Stimulated activated CD8-positive, alpha-beta memory T cell treated with anti-CD3 and anti-CD28 coated beads, Interleukin-2, amount 100 ng/mL, for 48 hours (primary cell): Measurements from ENCODE around the gene DNAJC6.

Source experiments
- DNase-seq, 2 donors: peaks; one replicate each; pipeline ENCODE4 v3.0.0-alpha.2; 2020; ENCODE audit warnings: low read depth in 2 of 2

Gene DNAJC6

GRCh38 chr1:65407877-65408276, 98.5 kb downstream of the DNAJC6 start:
- DNase-seq = no peak

- no peak for DNase-seq
These were observed 100.0 kb downstream of the DNAJC6 start for GRCh38 chr1:65409314-65409713.

DNA sequence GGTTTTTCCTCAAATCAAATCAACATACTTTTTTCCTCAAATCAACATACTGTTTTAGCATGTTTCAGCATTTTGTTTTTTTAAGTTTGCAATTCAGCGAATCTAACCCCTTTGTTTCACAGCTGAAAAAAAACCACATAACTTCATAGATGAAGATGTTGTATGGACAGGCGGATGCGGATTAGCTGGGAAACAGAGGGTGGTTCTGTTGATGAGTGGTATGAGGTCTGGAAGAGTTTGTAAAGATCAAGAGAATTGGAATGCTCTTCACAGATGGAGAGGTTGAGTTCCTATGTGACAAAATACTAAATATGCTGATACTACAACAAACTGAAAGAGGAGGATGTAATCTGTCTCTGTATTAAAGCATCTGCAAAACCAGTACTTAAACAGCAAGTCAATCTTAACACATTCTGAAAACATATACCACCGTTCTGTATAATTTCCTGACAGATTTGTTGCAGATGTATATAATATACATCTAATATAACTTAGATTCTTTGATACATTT, 100.5 kb downstream of the DNAJC6 start:
- no peak for DNase-seq

DNA sequence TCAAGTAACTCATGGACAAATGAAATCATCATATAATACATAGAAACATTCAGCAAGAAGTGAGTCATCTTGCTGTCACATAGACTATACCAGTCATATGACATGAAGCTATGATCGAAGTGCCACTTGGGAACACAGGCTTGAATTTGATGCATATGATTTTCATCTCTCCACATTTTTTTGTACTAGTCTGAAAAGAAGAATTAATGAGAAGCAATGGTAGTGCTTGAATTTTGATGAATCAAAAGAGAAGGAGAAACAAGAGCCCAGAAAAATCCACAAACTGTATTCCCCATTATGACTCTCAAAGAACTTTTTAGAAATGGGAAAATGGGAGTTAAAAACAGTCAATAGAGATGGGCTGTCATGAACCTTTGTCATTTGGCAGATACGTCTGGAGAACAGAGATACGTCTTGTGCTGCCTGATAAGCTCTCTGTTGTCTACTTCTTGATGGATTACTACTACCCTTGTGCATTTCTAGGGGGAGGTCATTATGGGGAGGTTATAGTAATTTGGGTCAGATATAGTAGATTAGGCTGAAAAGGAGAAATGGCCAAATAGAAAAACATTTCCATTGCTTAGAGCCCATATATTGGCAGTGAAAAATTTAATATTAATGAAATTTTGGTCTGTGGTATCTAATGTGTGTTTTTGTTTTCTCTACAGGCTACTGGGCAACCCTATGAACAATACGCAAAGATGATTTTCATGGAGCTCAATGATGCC, 103.1 kb downstream of the DNAJC6 start:
- DNase-seq = no peak

GRCh38 chr1:65412984-65413375, 103.6 kb downstream of the DNAJC6 start:
- DNase-seq = no peak

DNA sequence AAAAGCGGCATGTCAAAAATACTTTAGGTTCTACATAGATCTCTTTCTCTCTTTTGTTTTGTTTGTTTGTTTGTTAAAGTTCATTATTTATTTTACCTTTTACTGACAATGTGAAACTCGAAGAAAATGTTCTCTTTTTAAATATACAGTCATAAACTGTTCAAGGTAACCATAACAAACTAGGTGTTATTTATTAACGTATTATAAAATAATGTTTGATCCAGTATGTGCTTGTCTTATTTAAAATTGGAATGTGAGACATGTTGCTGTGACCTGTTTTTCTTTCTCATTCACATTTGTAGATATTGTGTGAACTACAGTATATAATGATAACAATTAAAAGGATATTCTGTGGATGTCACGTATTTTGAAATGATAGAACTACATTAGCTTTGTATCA, 105.2 kb downstream of the DNAJC6 start:
- DNase-seq = no peak

GRCh38 chr1:65416767-65417166, 107.4 kb downstream of the DNAJC6 start:
- no peak for DNase-seq

- no peak for DNase-seq
These were observed 108.4 kb downstream of the DNAJC6 start for GRCh38 chr1:65417729-65418128.

DNA sequence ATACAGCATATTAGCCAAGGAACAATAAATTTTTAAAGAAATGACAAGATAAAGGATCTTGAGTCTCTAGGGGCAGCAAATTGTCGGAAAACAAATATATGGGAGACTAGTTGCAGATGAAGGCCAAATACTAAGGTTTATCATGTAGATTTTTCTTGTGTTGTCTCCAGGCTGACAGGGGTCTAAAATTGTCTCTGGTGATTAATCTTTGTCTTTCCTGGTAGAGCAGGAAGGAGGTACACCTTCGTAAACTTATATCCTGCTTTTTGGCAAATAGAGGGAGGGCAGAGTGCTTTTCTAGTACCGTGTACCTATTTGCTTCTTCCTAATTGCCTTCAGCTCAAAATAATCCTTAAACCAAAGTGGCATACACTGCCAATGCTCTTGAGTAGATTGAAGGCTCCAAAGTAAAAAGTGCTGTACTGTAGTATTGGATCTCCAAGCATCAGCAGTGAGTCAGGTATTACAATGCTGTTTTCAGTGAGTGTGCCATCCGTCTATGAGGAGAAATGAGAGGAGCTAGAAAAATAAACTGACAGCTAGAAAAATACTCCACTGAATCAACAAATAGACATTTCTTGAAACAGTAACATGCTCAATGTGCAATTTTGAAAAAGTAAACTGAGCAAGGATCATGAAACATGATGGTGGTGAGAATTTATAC, 109.3 kb downstream of the DNAJC6 start:
- no peak for DNase-seq

DNA sequence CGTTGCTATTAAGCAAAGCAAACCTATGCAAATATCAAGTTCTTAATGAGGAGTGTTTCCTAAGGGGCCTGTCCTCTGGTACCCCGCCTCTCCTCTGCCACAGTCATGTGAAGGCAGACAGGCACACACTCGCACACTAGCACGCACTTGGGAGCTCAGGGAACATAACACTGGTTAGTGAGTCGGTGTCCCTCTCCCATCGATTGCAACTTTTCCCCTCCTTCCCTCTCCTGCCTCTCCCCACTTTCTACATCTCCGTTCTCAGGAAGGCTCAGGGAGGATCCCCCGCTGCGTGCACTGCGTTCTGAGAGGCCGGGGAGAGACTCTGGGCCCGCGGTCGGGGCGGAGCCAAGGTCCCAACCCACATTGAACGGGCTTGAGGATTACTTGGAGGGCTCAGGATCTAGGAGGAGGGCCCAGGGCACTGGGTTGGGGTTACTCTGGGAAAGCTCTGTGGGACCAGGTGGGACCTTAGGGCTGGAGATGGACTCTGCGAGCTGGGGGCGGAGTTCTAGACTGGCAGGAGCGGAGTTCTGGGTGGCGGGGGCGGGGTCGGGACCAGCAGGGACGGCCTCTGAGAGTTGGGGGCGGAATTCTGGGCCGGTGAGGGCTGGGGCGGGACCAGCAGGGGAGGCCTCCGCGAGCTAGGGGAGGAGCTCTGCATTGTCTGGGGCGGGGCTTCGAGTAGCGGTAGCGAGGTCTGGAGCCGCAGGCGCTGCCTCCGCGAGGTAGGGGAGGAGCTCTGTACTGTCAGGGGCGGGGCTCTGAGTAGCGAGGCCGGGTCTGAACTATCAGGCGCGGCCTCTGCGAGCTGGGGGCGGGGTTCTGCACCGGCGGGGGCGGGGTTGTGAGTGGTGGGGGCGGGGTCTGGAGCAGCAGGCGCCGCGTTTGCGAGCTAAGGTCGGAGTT, 110.6 kb downstream of the DNAJC6 start:
- DNase-seq = peak; percentile 94 to 98

DNA sequence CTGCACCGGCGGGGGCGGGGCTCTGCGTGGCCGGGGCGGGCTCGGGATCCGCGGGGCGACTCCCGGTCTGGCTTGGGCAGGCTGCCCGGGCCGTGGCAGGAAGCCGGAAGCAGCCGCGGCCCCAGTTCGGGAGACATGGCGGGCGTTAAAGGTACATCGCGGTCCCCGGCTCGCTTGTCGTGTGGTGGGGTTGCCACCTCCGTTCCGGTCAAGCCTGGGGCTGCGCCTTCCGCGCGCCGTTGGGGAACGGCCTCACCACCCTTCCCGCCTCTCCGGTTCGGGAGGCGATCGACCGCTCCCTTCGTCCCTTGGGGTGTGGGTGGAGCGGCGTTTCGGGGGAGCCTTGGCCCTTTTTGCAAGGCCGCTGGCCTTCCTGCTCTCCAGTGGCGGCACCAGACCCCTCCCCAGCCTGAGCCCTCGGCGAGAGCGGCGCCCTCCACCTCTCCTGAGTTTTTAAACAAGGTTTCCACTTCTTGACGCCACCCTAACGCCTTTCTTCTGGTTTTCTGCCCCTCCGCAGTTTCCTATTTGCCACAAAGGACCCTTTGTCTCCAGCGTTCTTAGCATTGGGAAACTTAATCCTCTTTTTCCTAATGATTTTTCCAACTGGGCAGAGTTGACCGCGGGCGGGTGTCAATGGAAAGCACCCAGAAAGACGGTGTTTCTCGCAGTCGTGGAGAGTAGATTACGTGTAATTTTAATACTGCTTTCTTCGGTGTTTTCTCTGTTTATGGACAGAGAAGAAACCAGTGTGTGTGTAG, 111.4 kb downstream of the DNAJC6 start, which contains the start of the genes LEPR and LEPROT:
Gene LEPR, plus strand, starts transcription at position 79 of the 761 bp plus-strand sequence. CDS start 144,898 bp downstream, outside the sequence.
Gene LEPROT, plus strand, starts transcription at position 79 of the 761 bp plus-strand sequence. Its CDS starts 57 bp downstream, at position 136.
- DNase-seq = no peak

- no peak for DNase-seq
These were observed 112.1 kb downstream of the DNAJC6 start for GRCh38 chr1:65421351-65422025.

DNA sequence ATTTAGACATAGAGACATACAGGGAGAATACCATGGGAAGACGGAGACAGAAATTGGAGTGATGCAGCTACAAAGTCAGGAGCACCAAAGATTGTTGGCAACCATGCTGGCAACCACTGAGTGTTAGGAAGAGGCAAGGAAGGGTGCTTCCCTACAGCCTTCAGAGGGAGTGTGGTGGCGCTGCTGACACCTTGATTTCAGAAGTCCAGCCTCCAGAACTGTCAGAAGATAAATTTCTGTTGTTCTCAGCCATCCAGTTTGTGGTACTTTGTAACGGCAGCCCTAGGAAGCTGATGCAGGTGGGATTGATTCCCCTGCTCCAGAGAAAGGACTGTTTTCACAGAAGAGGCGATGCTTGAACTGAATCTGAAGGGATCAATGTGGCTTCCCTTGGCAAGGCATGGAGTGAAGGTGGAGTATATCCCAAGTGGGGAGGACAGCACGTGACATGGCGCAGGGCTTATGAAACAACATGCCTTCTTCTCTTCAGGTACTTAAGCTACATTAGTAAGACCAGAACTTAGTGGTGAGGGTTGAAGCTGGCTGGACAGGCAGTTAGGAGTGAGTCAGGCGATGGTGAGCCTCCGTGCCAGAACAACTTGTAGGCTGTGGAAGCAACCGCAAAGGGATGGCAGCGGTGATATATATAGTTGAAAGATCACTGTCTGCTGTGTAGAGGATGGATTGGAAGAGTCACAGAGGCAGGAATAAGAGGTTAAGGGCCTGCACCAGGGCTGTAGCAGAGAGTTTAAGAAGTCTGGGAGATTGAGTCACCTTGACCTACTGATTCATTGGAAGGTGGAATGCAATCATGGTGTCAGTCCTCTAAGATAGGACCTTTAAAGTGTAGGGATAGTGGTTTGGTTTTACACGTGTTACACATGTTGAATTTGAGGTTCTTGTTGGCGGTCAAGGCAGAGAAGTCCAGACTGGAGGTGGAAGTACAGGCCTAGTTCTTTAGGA, 113.2 kb downstream of the DNAJC6 start:
- DNase-seq = no peak

- DNase-seq = no peak
These were observed 114.7 kb downstream of the DNAJC6 start for GRCh38 chr1:65423884-65424572.

DNA sequence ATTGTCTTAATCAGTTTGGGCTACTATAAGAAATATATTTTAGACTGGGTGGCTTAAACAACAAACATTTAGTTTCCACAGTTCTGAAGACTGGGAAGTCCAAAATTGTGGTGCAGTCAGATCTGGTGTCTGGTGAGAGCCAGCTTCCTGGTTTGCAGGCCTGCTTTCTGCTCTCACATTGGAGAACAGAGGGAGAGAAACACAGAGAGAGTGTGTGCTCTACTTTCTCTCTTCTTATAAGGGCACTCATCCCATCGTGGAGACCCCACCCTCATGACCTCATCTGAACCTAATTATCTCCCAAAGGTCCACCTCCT, 115.2 kb downstream of the DNAJC6 start:
- no peak for DNase-seq

GRCh38 chr1:65425006-65425405, 115.7 kb downstream of the DNAJC6 start:
- DNase-seq = no peak

DNA sequence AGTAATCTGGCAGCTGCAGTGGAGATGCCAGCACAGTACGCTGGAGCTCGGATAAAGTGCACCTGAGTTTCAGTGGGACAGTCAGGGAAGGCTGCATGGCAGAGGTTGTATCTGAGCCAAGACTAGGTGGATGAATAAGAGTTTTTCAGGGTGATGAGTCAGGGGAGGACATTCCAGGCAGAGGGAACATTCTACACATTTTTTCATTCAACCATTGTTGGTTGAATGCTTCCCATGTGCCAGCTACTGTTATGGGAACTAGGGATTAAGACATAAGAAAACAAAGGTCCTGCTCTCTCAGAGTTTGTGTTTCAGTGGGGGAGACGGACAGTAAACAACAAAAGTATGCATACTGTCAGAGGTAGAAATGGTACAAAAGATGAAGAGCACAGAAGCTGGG, 116.4 kb downstream of the DNAJC6 start:
- no peak for DNase-seq

DNA sequence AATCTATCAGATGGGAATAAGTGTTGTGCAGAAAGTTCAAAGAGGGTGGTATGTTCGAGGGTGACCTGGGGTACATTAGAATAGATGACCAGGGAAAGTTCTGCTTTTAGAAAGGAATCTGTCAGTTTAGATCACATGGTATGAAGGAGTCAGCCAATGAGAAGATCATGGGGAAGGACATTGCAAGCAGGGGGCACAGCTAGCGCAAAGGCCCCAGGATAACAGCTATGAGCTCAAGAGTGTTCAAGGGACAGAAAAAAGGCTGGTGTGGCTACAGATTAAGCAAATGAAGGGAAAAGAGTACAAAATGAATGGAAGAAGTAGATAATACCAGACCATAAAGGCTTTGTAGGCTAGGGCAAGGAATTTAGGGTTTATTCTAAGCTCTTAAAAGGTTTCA, 119.7 kb downstream of the DNAJC6 start:
- no peak for DNase-seq

- no peak for DNase-seq
These were observed 120.5 kb downstream of the DNAJC6 start for GRCh38 chr1:65429806-65430205.
